Gastrocnemius medialis (tissue), 4 donors: Measurements from ENCODE around the gene SNAP47. TPM values are rescaled to one million over a fixed set of nuclear protein-coding genes. Genes with fewer than 3 reads are reported as not detected.

Experiments used
- ATAC-seq, 2 donors: fragments of 150-250 bp; one replicate each; pipeline ENCODE4 v1.9.1; 2016
- DNase-seq, 2 donors: peaks; one replicate each; pipeline ENCODE4 v3.0.0-alpha.2; 2019
- H3K27ac ChIP-seq, 4 donors: fragments of 200-600 bp; sonication (generic); 1 replicate in 1 of 4; 2 replicates in 3 of 4; pipeline ENCODE4 v1.5.1; 2016 to 2018; ENCODE audit warnings: mild to moderate bottlenecking in 2 of 4, moderate library complexity in 1 of 4
- H3K27me3 ChIP-seq, 3 donors: fragments of 200-600 bp; sonication (generic) in 2 of 3; 1 replicate in 1 of 3; 2 replicates in 2 of 3; pipeline versions ENCODE4 v1.5.1 to v1.6.0; 2016 to 2019; ENCODE audit warnings: mild to moderate bottlenecking in 1 of 3, moderate library complexity in 1 of 3
- H3K36me3 ChIP-seq, 2 donors: fragments of 200-600 bp; sonication (generic) in 1 of 2; one replicate each; pipeline ENCODE4 v1.5.1; 2017 to 2018
- H3K4me1 ChIP-seq, 2 donors: fragments of 200-600 bp; sonication (generic) in 1 of 2; one replicate each; pipeline ENCODE4 v1.5.1; 2016 to 2017; ENCODE audit warnings: mild to moderate bottlenecking in 2 of 2
- H3K4me3 ChIP-seq, 4 donors: fragments of 200-600 bp; sonication (generic) in 3 of 4; 1 replicate in 1 of 4; 2 replicates in 3 of 4; pipeline ENCODE4 v1.5.1; 2016 to 2019; ENCODE audit warnings: mild to moderate bottlenecking in 2 of 4
- H3K9me3 ChIP-seq, 3 donors: fragments of 200-600 bp; sonication (generic) in 2 of 3; 1 replicate in 1 of 3; 2 replicates in 2 of 3; pipeline ENCODE4 v1.5.1; 2016 to 2019
- CTCF ChIP-seq, 5 experiments: fragments of 450-650 bp in 3 of 5; fragments of 200-600 bp in 2 of 5; sonication (generic) in 2 of 5; IDR thresholded peaks in 4 of 5; conservative IDR thresholded peaks in 1 of 5; 1 replicate in 4 of 5; 2 replicates in 1 of 5; pipeline ENCODE4 v1.5.1; 2016 to 2019; ENCODE audit warnings: antibody characterized with exemption in 5 of 5, mild to moderate bottlenecking in 3 of 5, moderate library complexity in 3 of 5
- POLR2A ChIP-seq, 2 donors: fragments of 450-650 bp; IDR thresholded peaks; one replicate each; pipeline ENCODE4 v1.6.1; 2017; ENCODE audit warnings: antibody characterized with exemption in 2 of 2, mild to moderate bottlenecking in 2 of 2, moderate library complexity in 2 of 2
- in situ Hi-C, 4 donors: fragments of 200-750 bp; cut with MboI; loops; one replicate each; pipeline versions ENCODE4 v1.15.0 to v1.8.0; 2017; ENCODE audit warnings: low sequenced_read_pairs in 4 of 4
- intact Hi-C: fragments of 100-400 bp; cut with DNase I; formaldehyde crosslinking; loops from one replicate; pipeline ENCODE4 v1.15.1; 2023; ENCODE audit warnings: low total_unique reads
- total RNA-seq, 4 donors: library from RNA; depleted of rRNA; stranded (reverse); fragments of >200 nt; gene quantifications; one replicate each; pipeline versions ENCODE4 v1.1.0 to v1.2.3, GENCODE V29; 2016

Gene SNAP47
- total RNA-seq, 4 donors from 2014 or later, result 30.2 to 42.7 (median 37.9) TPM

GRCh38 chr1:227758366-227758765 is 23.1 kb downstream of the SNAP47 start:
- in situ Hi-C loops, result loop anchor here in 2 of 4 donors (25.0 kb wide), 2 partner anchors 271 to 329 kb away; partner anchors contain the start of gene ARF1 (in 1 of the 2)
- Histone ChIP-seq H3K27me3 (no peaks in the 10 kb centered on the region), H3K4me3 (no peak overlapping the region), H3K4me1 (peaks cover 87 to 90% of the 10 kb centered on the region in 2 donors), H3K9me3 (no peaks in the 10 kb centered on the region), H3K27ac (peak overlapping the region; percentile 90 to 95 (median 92)), H3K36me3 (no peaks in the 10 kb centered on the region)
- ATAC-seq, result no peak
- intact Hi-C loops, result loop anchor here (10.0 kb wide), 3 partner anchors 214 to 326 kb away; partner anchors contain the start of gene ARF1
- no peak for DNase-seq
- TF ChIP-seq POLR2A (IDR thresholded peaks at IDR 0.05) (no peak), CTCF (IDR thresholded peaks at IDR 0.05 in 4 of 5, conservative IDR thresholded peaks at IDR 0.05 in 1 of 5) (no peak)

GRCh38 chr1:227759341-227760300 is 24.4 kb downstream of the SNAP47 start:
- TF ChIP-seq POLR2A (IDR thresholded peaks at IDR 0.05) (peak in 1 of 2 donors; percentile 22), CTCF (IDR thresholded peaks at IDR 0.05 in 4 of 5, conservative IDR thresholded peaks at IDR 0.05 in 1 of 5) (no peak)
- H3K27ac ChIP-seq, result peak overlapping the region; percentile 90 to 95 (median 92)
- in situ Hi-C loops (loop anchor here (5.0 to 25.0 kb wide), 5 partner anchors 175 to 328 kb away; partner anchors contain the start of gene ARF1 (in 1 of the 4)), intact Hi-C loops (loop anchor here (10.0 kb wide), 3 partner anchors 215 to 325 kb away; partner anchors contain the start of gene ARF1)
- no peaks in the 10 kb centered on the region for H3K27me3 ChIP-seq
- no peaks in the 10 kb centered on the region for H3K9me3 ChIP-seq
- DNase-seq, result peak; percentile 93 to 95
- no peaks in the 10 kb centered on the region for H3K36me3 ChIP-seq
- H3K4me3 ChIP-seq, result no peak overlapping the region
- H3K4me1 ChIP-seq, result peaks cover 74 to 79% of the 10 kb centered on the region in 2 donors
- ATAC-seq, result peak; percentile 93

GRCh38 chr1:227760377-227760776 is 25.1 kb downstream of the SNAP47 start:
- TF ChIP-seq POLR2A (IDR thresholded peaks at IDR 0.05), result no peak
- no peak for TF ChIP-seq CTCF (IDR thresholded peaks at IDR 0.05 in 4 of 5, conservative IDR thresholded peaks at IDR 0.05 in 1 of 5)
- H3K36me3 ChIP-seq, result no peaks in the 10 kb centered on the region
- in situ Hi-C loops (loop anchor here (5.0 to 25.0 kb wide), 5 partner anchors 174 to 327 kb away; partner anchors contain the start of gene ARF1 (in 1 of the 4)), intact Hi-C loops (no loop called here)
- H3K27ac ChIP-seq, result peak overlapping the region; percentile 90 to 95 (median 92)
- H3K4me3 ChIP-seq, result no peak overlapping the region
- DNase-seq (no peak), ATAC-seq (no peak)
- H3K4me1 ChIP-seq, result peaks cover 66 to 74% of the 10 kb centered on the region in 2 donors
- H3K9me3 ChIP-seq, result no peaks in the 10 kb centered on the region
- no peaks in the 10 kb centered on the region for H3K27me3 ChIP-seq

- Histone ChIP-seq H3K36me3 (peaks cover 0 to under 1% of the 10 kb centered on the region in 2 donors), H3K27ac (peak overlapping the region; percentile 90 to 95 (median 92)), H3K4me1 (peaks cover 53 to 60% of the 10 kb centered on the region in 2 donors), H3K4me3 (no peak overlapping the region), H3K9me3 (no peaks in the 10 kb centered on the region), H3K27me3 (no peaks in the 10 kb centered on the region)
- ATAC-seq (no peak), DNase-seq (no peak)
- intact Hi-C loops, result loop anchor here (1.0 kb wide), 3 partner anchors 26 to 193 kb away; no protein-coding TSS in a partner anchor
- TF ChIP-seq POLR2A (IDR thresholded peaks at IDR 0.05) (no peak), CTCF (IDR thresholded peaks at IDR 0.05 in 4 of 5, conservative IDR thresholded peaks at IDR 0.05 in 1 of 5) (no peak)
- in situ Hi-C loops, result loop anchor here (5.0 to 25.0 kb wide), 5 partner anchors 173 to 326 kb away; partner anchors contain the start of gene ARF1 (in 1 of the 4)
Observed at GRCh38 chr1:227761621-227762230, 26.5 kb downstream of the SNAP47 start.
